COLO668 (cell line): ENCODE results near the gene MACROH2A2.
"Not testable (repeated sequence)": the region's sequence is repeated elsewhere in the genome, so short reads cannot be mapped to it uniquely, and the experiment has no call there.

Source experiments
- DNase-seq: peaks from one replicate; lab custom pipeline; 2025; ENCODE audit not compliant: unreplicated experiment; lab: John Stamatoyannopoulos, UW

Gene MACROH2A2

GRCh38 chr10:70052462-70053217 lies at the start of gene MACROH2A2:
Gene MACROH2A2 (plus strand): TSS chr10:70052846. CDS start chr10:70075659, 22,813 bp downstream.
- DNase-seq: no peak

GRCh38 chr10:70007116-70007820 lies 45.4 kb upstream of the MACROH2A2 start:
- no peak for DNase-seq

DNA sequence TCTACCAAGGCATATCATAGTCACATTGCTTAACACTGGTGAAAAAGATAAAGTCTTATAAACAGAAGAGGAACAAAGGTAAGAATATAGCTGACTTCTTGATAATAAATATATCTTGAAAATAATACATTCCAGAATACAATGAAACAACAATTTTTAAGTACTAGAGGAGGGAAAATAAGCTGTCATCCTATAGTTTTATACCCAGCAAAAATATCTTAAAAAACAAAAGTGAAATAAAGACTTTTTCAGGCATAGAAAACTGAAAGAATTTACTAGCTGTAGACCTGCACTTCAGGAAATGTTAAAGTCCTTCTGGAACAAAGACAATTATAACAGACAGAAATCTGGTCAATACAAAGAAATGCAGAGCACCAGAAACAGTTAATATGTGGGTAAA lies 21.4 kb upstream of the MACROH2A2 start:
- DNase-seq: no peak

DNA sequence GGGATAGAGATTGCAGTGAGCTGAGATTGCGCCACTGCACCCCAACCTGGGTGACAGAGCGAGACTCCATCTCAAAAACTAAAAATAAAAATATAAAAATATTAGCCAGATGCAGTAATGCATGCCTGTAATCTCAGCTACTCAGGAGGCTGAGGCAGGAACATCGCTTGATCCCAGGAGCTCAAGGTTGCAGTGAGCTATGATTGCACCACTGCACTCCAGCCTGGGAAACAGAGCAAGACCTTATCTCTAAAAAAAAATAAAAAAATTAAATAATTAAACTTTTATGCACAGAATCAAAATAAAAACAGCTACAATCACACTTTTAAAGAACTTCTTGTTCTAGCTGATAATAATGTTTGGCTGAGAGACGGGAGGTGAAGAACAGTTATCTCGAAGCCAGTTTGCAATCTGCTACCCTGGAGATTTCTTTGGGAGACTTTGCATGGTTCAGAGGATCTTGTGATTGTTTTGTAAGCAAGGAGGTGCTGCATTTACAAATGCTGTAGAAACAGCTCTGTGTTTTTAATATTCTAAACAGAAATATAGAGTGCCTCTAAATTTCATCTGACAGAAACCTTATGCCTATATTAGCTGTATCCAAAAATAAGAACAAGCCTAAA lies 19.9 kb upstream of the MACROH2A2 start:
- DNase-seq: no peak

GRCh38 chr10:70034232-70034631 lies 18.4 kb upstream of the MACROH2A2 start:
- DNase-seq: no peak

GRCh38 chr10:70035531-70035930 lies 17.1 kb upstream of the MACROH2A2 start:
- no peak for DNase-seq

- DNase-seq: no peak
Observed at GRCh38 chr10:70038923-70039322, 13.7 kb upstream of the MACROH2A2 start.

GRCh38 chr10:70041016-70041415 lies 11.6 kb upstream of the MACROH2A2 start:
- DNase-seq: no peak

DNA sequence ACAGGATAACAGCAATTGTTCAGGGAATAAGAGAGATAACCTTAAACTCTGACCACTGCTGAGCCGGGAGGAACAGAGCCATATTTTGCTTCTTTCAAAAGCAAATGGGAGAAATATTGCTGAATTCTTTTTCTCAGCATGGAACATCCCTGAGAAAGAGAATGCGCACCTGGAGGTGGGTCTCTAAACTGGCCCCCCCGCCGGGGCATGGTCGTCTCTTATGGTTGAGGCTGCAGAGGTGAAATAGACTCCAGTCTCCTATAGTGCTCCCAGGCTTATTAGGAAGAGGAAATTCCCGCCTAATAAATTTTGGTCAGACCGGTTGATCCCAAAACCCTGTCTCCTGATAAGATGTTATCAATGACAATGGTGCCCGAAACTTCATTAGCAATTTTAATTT lies 10.9 kb upstream of the MACROH2A2 start:
- not testable (repeated sequence) for DNase-seq

- DNase-seq: not testable (repeated sequence)
Observed at GRCh38 chr10:70047066-70047465, 5.6 kb upstream of the MACROH2A2 start.

- DNase-seq: no peak
Observed at GRCh38 chr10:70048030-70048723, 4.5 kb upstream of the MACROH2A2 start.

DNA sequence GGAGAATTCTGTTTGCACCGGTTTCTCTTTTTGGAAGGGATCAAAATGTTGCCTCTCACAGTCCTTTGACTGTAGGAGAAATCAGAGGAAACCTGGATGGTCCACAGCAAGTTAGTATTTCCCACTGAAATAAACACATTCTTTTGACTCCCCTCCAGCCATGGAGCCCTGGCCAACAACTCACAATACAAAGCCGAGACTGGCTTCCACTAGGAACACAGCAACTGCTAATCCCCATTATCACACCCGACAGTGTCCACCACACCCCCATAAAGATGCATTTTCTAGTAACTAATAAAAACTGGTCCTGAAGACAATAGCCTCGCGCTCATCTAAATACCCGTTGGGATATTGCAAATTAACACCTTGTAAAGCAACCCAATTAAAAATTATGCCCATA lies 798 bp upstream of the MACROH2A2 start:
- no peak for DNase-seq

- DNase-seq: no peak
Observed at GRCh38 chr10:70053218-70053840, 683 bp downstream of the MACROH2A2 start.

- no peak for DNase-seq
Observed at GRCh38 chr10:70053841-70054288, 1.2 kb downstream of the MACROH2A2 start.

DNA sequence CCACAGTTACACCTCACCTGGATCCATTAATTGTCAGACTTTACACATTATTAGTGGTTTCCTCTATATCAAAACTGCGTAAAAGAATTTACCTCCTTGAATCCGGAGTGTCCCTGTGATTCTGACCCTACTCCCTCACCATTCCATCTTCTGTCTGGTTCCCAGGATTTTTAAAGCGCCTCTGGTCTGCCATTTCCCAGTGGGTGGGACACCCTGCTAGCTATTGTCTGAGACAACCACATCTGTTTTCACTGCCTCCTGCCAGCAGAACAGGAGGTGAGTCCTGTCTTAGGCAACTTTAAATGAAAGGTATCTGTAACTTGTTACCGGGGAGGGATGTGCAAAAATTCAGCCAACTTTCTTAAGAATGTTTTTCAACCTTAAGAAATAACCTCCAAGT lies 2.3 kb downstream of the MACROH2A2 start:
- DNase-seq: no peak

DNA sequence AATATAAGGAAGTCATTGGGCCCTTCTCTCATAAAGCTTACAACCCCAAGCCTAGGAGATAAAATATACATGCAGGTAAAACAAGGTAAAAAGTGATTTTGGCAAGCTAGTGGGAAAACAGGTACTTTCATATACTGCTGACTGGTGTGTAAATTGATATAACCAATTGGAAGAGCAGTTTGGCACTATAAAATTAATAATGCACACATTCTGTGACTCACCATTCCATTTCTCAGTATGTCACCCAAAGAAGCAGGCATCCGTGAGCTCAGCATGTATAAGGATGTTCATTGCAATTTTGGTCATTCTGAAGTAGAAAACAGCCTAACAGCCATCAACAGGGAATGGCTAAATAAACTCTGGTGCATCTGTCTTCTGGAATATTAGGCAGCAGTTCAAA lies 2.9 kb downstream of the MACROH2A2 start:
- DNase-seq: no peak

GRCh38 chr10:70057306-70057705 lies 4.7 kb downstream of the MACROH2A2 start:
- DNase-seq: no peak

GRCh38 chr10:70060389-70060788 lies 7.7 kb downstream of the MACROH2A2 start:
- DNase-seq: no peak

- DNase-seq: no peak
Observed at GRCh38 chr10:70063418-70064098, 10.9 kb downstream of the MACROH2A2 start.

- no peak for DNase-seq
Observed at GRCh38 chr10:70064486-70064885, 11.8 kb downstream of the MACROH2A2 start.
